GM12878 (cell line): ENCODE data around the gene NSUN2. TPM values are rescaled to one million over a fixed set of nuclear protein-coding genes. Genes with fewer than 3 reads are reported as not detected.

Experiments used
- ATAC-seq: fragments of 200-7000 bp; cut with Tn5 transposase; 3 replicates; pipeline ENCODE4 v1.9.1; 2020; ENCODE audit warnings: mild to moderate bottlenecking, moderate library complexity
- BruUV-seq: library from RNA; stranded (reverse); fragments of 400-500 nt; replicated peaks from 2 replicates; lab custom pipeline; 2021; lab: Mats Ljungman, UMichigan
- CTCF ChIA-PET: fragments of 300-600 bp; sonication (Branson Sonifier 250); formaldehyde crosslinking; extraction: SDS; loops from one replicate; lab custom pipeline; 2021; ENCODE audit warnings: inconsistent platforms; lab: Yijun Ruan, JAX
- POLR2A ChIA-PET: fragments of 350-600 bp; formaldehyde crosslinking; extraction: SDS; loops from one replicate; lab custom pipeline; 2021; ENCODE audit warnings: inconsistent platforms; lab: Charles Lee
- RAD21 ChIA-PET: fragments of 300-600 bp; sonication (Branson Sonifier 250); formaldehyde crosslinking; loops from one replicate; lab custom pipeline; 2023; ENCODE audit warnings: antibody characterized with exemption; ENCODE audit not compliant: unreplicated experiment; lab: Charles Lee
- SMC1A ChIA-PET: fragments of 300-600 bp; sonication (Branson Sonifier 250); formaldehyde crosslinking; loops from one replicate; lab custom pipeline; 2023; ENCODE audit not compliant: unreplicated experiment, uncharacterized antibody; lab: Charles Lee
- DNase-seq: peaks from one replicate; pipeline ENCODE4 v3.0.0-alpha.2; 2011; ENCODE audit warnings: low read depth, low spot score
- FAIRE-seq: peaks from 3 replicates; lab custom pipeline; 2011; peaks lifted over from hg19 to GRCh38; lab: Jason Lieb, UNC
- H2AFZ ChIP-seq: 2 replicates; pipeline ENCODE4 v1.6.0; 2011; ENCODE audit warnings: low read depth, low read length, control low read depth; ENCODE audit not compliant: control insufficient read depth
- H3K27ac ChIP-seq: 2 replicates; pipeline ENCODE4 v1.5.1; 2011; ENCODE audit warnings: control low read depth; ENCODE audit not compliant: control insufficient read depth, insufficient read depth
- H3K27me3 ChIP-seq, 2 experiments: replicated peaks in 1 of 2; 2 replicates each; pipeline versions ENCODE4 v1.6.0 to v1.6.1; 2011; ENCODE audit warnings: low read length in 1 of 2; ENCODE audit not compliant: control insufficient read depth in 2 of 2, insufficient read depth in 2 of 2
- H3K36me3 ChIP-seq, 2 experiments: 2 replicates each; pipeline ENCODE4 v1.5.1; 2011; ENCODE audit warnings: low read length in 1 of 2; ENCODE audit not compliant: control insufficient read depth in 2 of 2, insufficient read depth in 2 of 2
- H3K4me1 ChIP-seq: 2 replicates; pipeline ENCODE4 v1.6.1; 2011; ENCODE audit warnings: mild to moderate bottlenecking, low read length, moderate library complexity, mixed read lengths; ENCODE audit not compliant: control insufficient read depth, insufficient read depth
- H3K4me2 ChIP-seq: 2 replicates; pipeline ENCODE4 v1.6.0; 2011; ENCODE audit warnings: control low read depth; ENCODE audit not compliant: control insufficient read depth, insufficient read depth
- H3K4me3 ChIP-seq: fragments of 200-600 bp; sonication (generic); 2 replicates; pipeline ENCODE4 v1.5.1; 2016
- H3K79me2 ChIP-seq: 2 replicates; pipeline ENCODE4 v1.6.0; 2011; ENCODE audit warnings: low read length; ENCODE audit not compliant: control insufficient read depth, insufficient read depth
- H3K9ac ChIP-seq: 2 replicates; pipeline ENCODE4 v1.8.0; 2011; ENCODE audit warnings: low read length, control low read depth, mixed read lengths; ENCODE audit not compliant: control insufficient read depth, insufficient read depth
- H3K9me3 ChIP-seq: replicated peaks from 3 replicates; pipeline ENCODE4 v1.5.1; 2011; ENCODE audit warnings: mild to moderate bottlenecking, low read length; ENCODE audit not compliant: control insufficient read depth, insufficient read depth
- H4K20me1 ChIP-seq: 2 replicates; pipeline ENCODE4 v1.6.0; 2011; ENCODE audit not compliant: control insufficient read depth, insufficient read depth
- ASH2L ChIP-seq: fragments of 300-600, 200-600 bp; sonication (generic); IDR thresholded peaks from 2 replicates; pipeline ENCODE4 v1.6.1; 2017; ENCODE audit warnings: low read depth, mild to moderate bottlenecking, borderline replicate concordance
- CEBPZ ChIP-seq: fragments of 150-350 bp; IDR thresholded peaks from 2 replicates; pipeline ENCODE4 v1.6.1; 2016; ENCODE audit warnings: low read depth, low read length
- MEF2A ChIP-seq: IDR thresholded peaks from 2 replicates; pipeline ENCODE4 v1.6.1; 2011; ENCODE audit warnings: low read depth, mild to moderate bottlenecking, low read length, moderate library complexity; ENCODE audit not compliant: insufficient read depth
- SUPT20H ChIP-seq: IDR thresholded peaks from 2 replicates; pipeline ENCODE4 v1.6.1; 2011; ENCODE audit warnings: low read depth, mild to moderate bottlenecking, low read length, moderate library complexity, borderline replicate concordance; ENCODE audit not compliant: control insufficient read depth
- WGBS: methylation state at CpG from one replicate; pipeline ENCODE4 v1.1.6; 2016; ENCODE audit warnings: low lambda C conversion rate; ENCODE audit not compliant: insufficient replicate concordance, insufficient coverage; ENCODE audit errors: missing lambda C conversion rate; 5-methylcytosine and 5-hydroxymethylcytosine counted together
- in situ Hi-C: fragments of 300-500 bp; cut with MboI; formaldehyde crosslinking; loops from 9 replicates; pipeline ENCODE4 v1.14.3; 2018; ENCODE audit warnings: mixed read lengths
- intact Hi-C: fragments of 100-400 bp; cut with micrococcal nuclease; formaldehyde crosslinking; loops from one replicate; pipeline ENCODE4 v1.14.2; 2022; ENCODE audit not compliant: unreplicated experiment
- polyA plus RNA-seq, 11 experiments: library from polyadenylated mRNA; depleted of rRNA in 4 of 11; unstranded in 6 of 11; stranded (reverse) in 5 of 11; fragments of >200 nt; fragmentation: Nextera tagmentation in 4 of 11; fragmentation: Illumina TruSeq in 1 of 11; extraction: Ambion mirVana in 4 of 11; extraction: Trizol in 1 of 11; gene quantifications; 1 replicate in 1 of 11; 2 replicates in 10 of 11; pipeline versions ENCODE4 v1.2.1 to v1.2.3, GENCODE V29; 2011 to 2016; ENCODE audit warnings: inconsistent platforms in 2 of 11, missing spikeins in 2 of 11, low read depth in 1 of 11
- total RNA-seq, 4 experiments: library from RNA; depleted of rRNA in 3 of 4; stranded (reverse); fragments of >200 nt in 3 of 4; fragmentation: Illumina TruSeq in 1 of 4; extraction: Trizol in 1 of 4; gene quantifications; 2 replicates each; pipeline versions ENCODE4 v1.2.1 to v1.2.3, GENCODE V29; 2013 to 2021

Gene NSUN2
- total and polyA plus RNA-seq, 10 of the 15 experiments (the other 5 are each of a cell fraction or from before 2014, with no cell fraction given), result 8.0 to 112 (median 91.1) TPM

GRCh38 chr5:6601816-6602215, 31.0 kb downstream of the NSUN2 start:
- intact Hi-C loops (no loop called here), in situ Hi-C loops (no loop called here)
- Histone ChIP-seq H3K9me3 (no peaks in the 10 kb centered on the region), H3K9ac (no peak overlapping the region), H3K4me1 (no peaks in the 10 kb centered on the region), H4K20me1 (no peaks in the 10 kb centered on the region), H3K4me2 (no peak overlapping the region), H3K36me3 (peaks cover 31 to 44% of the 10 kb centered on the region in 2 experiments), H3K79me2 (no peaks in the 10 kb centered on the region), H2AFZ (no peak overlapping the region), H3K27ac (no peak overlapping the region), H3K27me3 (no peaks in the 10 kb centered on the region), H3K4me3 (no peak overlapping the region)
- DNase-seq (no peak), FAIRE-seq (no peak), ATAC-seq (no peak)
- RAD21 ChIA-PET, result no interaction called here
- SMC1A ChIA-PET, result interaction anchor here (1.3 kb wide), 1 partner anchor 149 kb away, joined by 3 read pairs; no protein-coding TSS in a partner anchor
- CTCF ChIA-PET, result no interaction called here
- no peak for TF ChIP-seq CEBPZ
- no peak for TF ChIP-seq MEF2A
- no peak for TF ChIP-seq SUPT20H
- no peak for TF ChIP-seq ASH2L
- no TSS peak for BruUV-seq
- WGBS, result 96% methylated on average over 11 of the region's 11 CpGs
- POLR2A ChIA-PET, result no interaction called here
